A549 (cell line): ENCODE data around the gene ALDH1L1. TPM values are rescaled to one million over a fixed set of nuclear protein-coding genes. Genes with fewer than 3 reads are reported as not detected.

Source experiments
- ATAC-seq, 2 experiments: fragments of 200-7000 bp in 1 of 2; fragments of >200 bp in 1 of 2; cut with Nextera tagmentation in 1 of 2; cut with Tn5 transposase in 1 of 2; 3 replicates each; pipeline versions ENCODE4 v1.8.0 to v1.9.1; 2018 to 2020; ENCODE audit warnings: mild to moderate bottlenecking in 1 of 2, moderate library complexity in 1 of 2
- CTCF ChIA-PET: fragments of 300-600 bp; sonication (Branson Sonifier 250); formaldehyde crosslinking; extraction: SDS; loops from one replicate; lab custom pipeline; 2021; ENCODE audit warnings: antibody characterized with exemption, inconsistent platforms; lab: Yijun Ruan, JAX
- POLR2A ChIA-PET: fragments of 350-600 bp; formaldehyde crosslinking; extraction: SDS; loops from one replicate; lab custom pipeline; 2021; ENCODE audit warnings: antibody characterized with exemption, inconsistent platforms; lab: Yijun Ruan, JAX
- DNase-seq, 2 experiments: peaks; one replicate each; pipeline versions ENCODE4 v3.0.0 to v3.0.0-alpha.2; 2011 to 2016; ENCODE audit warnings: low read depth in 1 of 2, low spot score in 1 of 2
- FAIRE-seq: peaks from 2 replicates; lab custom pipeline; 2011; peaks lifted over from hg19 to GRCh38; lab: Jason Lieb, UNC
- H3K27ac ChIP-seq, 2 experiments: fragments of >200 bp; sonication (Bioruptor Twin); formaldehyde crosslinking; 3 replicates each; pipeline ENCODE4 v1.5.1; 2016 to 2017
- H3K4me1 ChIP-seq: fragments of >200 bp; sonication (Bioruptor Twin); formaldehyde crosslinking; 3 replicates; pipeline ENCODE4 v1.6.1; 2016
- H3K4me2 ChIP-seq: fragments of >200 bp; sonication (Bioruptor Twin); formaldehyde crosslinking; 3 replicates; pipeline ENCODE4 v1.6.1; 2016
- H3K4me3 ChIP-seq: fragments of >200 bp; sonication (Bioruptor Twin); formaldehyde crosslinking; 3 replicates; pipeline ENCODE4 v1.5.1; 2016
- H3K9me3 ChIP-seq: fragments of >200 bp; sonication (Bioruptor Twin); formaldehyde crosslinking; 3 replicates; pipeline ENCODE4 v1.6.1; 2016
- CBX2 ChIP-seq: fragments of 200-600 bp; sonication (generic); IDR thresholded peaks from 2 replicates; pipeline ENCODE4 v1.6.1; 2016; ENCODE audit warnings: low read depth, mild to moderate bottlenecking, borderline replicate concordance
- EP300 ChIP-seq, 2 experiments: fragments of >200 bp; sonication (Bioruptor Twin); formaldehyde crosslinking; IDR thresholded peaks; 2 replicates in 1 of 2; 3 replicates in 1 of 2; pipeline ENCODE4 v1.6.1; 2016 to 2017
- GATA3 ChIP-seq: IDR thresholded peaks from 2 replicates; pipeline ENCODE4 v1.6.1; 2012; ENCODE audit warnings: borderline replicate concordance
- HDAC2 ChIP-seq: fragments of 200-600 bp; sonication (generic); IDR thresholded peaks from 2 replicates; pipeline ENCODE4 v1.6.1; 2016
- HEYL ChIP-seq: fragments of 250-450 bp; sonication (Bioruptor Pico); IDR thresholded peaks from 2 replicates; pipeline ENCODE4 v1.8.0; 2021; ENCODE audit warnings: mild to moderate bottlenecking, moderate library complexity
- HOXB13 ChIP-seq: fragments of 250-450 bp; sonication (Bioruptor Pico); IDR thresholded peaks from 2 replicates; pipeline ENCODE4 v1.5.0; 2020; ENCODE audit warnings: low read depth, mild to moderate bottlenecking, moderate library complexity
- JUN ChIP-seq, 2 experiments: fragments of >200 bp; sonication (Bioruptor Twin); formaldehyde crosslinking; IDR thresholded peaks; 2 replicates in 1 of 2; 3 replicates in 1 of 2; pipeline ENCODE4 v1.6.1; 2016 to 2017
- MYC ChIP-seq: IDR thresholded peaks from 2 replicates; pipeline ENCODE4 v1.6.1; 2012; ENCODE audit warnings: mild to moderate bottlenecking, inconsistent platforms, low read length, improper control_type of control experiment, borderline replicate concordance
- POLR2A ChIP-seq: IDR thresholded peaks from 2 replicates; pipeline ENCODE4 v1.6.1; 2012; ENCODE audit warnings: mild to moderate bottlenecking, low read length
- POLR2AphosphoS2 ChIP-seq: conservative IDR thresholded peaks from 2 replicates; pipeline ENCODE4 v1.6.1; 2012; ENCODE audit warnings: low read length, improper control_type of control experiment, inconsistent platforms
- RCOR1 ChIP-seq: fragments of 150-350 bp; IDR thresholded peaks from 2 replicates; pipeline ENCODE4 v1.6.1; 2014; ENCODE audit warnings: antibody characterized with exemption, low read length, low read depth
- RFX5 ChIP-seq: fragments of 450-650 bp; IDR thresholded peaks from 2 replicates; pipeline ENCODE4 v1.7.1; 2014; ENCODE audit warnings: antibody characterized with exemption, mild to moderate bottlenecking, moderate library complexity
- RNF2 ChIP-seq: fragments of 200-600 bp; sonication (generic); IDR thresholded peaks from 2 replicates; pipeline ENCODE4 v1.6.1; 2016; ENCODE audit warnings: low read depth, mild to moderate bottlenecking, antibody characterized with exemption, moderate library complexity, borderline replicate concordance
- USF2 ChIP-seq: fragments of 450-650 bp; IDR thresholded peaks from 2 replicates; pipeline ENCODE4 v1.6.1; 2014; ENCODE audit warnings: antibody characterized with exemption
- ZC3H11A ChIP-seq: fragments of 450-650 bp; IDR thresholded peaks from 2 replicates; pipeline ENCODE4 v1.6.1; 2014; ENCODE audit warnings: antibody characterized with exemption, mild to moderate bottlenecking
- ZSCAN20 ChIP-seq: fragments of 250-450 bp; sonication (Bioruptor Pico); IDR thresholded peaks from 2 replicates; pipeline ENCODE4 v1.8.0; 2022; ENCODE audit warnings: mild to moderate bottlenecking, moderate library complexity
- WGBS: methylation state at CpG from one replicate; pipeline ENCODE4 v1.1.6; 2017; ENCODE audit errors: missing lambda C conversion rate; 5-methylcytosine and 5-hydroxymethylcytosine counted together
- polyA plus RNA-seq, 4 experiments: library from polyadenylated mRNA; depleted of rRNA in 3 of 4; stranded (reverse); fragments of >200 nt; fragmentation: RNase III in 1 of 4; extraction: RNeasy Plus Mini Kit Qiagen cat#74134 plus additional on column Dnase treatment in 1 of 4; gene quantifications; 2 replicates in 3 of 4; 3 replicates in 1 of 4; pipeline ENCODE4 v1.2.3, GENCODE V29; 2011 to 2017
- TF ChIP-seq, protein P1 (sequence below): IDR thresholded peaks from 2 replicates; pipeline ENCODE4 v1.6.1; 2012
- TF ChIP-seq, protein P2 (sequence below): fragments of 200-600 bp; sonication (generic); IDR thresholded peaks from 2 replicates; pipeline ENCODE4 v1.6.1; 2016; ENCODE audit warnings: antibody characterized with exemption, mild to moderate bottlenecking, moderate library complexity
- TF ChIP-seq, protein P3 (sequence below): fragments of >200 bp; sonication (Bioruptor Twin); formaldehyde crosslinking; IDR thresholded peaks from 3 replicates; pipeline ENCODE4 v1.6.1; 2016
- TF ChIP-seq, protein P4 (sequence below): fragments of >200 bp; sonication (Bioruptor Twin); formaldehyde crosslinking; IDR thresholded peaks from 3 replicates; pipeline ENCODE4 v1.5.1; 2016

Gene ALDH1L1
- polyA plus RNA-seq, 2 of the 4 experiments (the other 2 are of a cell fraction) = 0.14 to 0.18 TPM

GRCh38 chr3:126098391-126098858 is 82.0 kb downstream of the ALDH1L1 start:
- H3K4me3 ChIP-seq = no peak overlapping the region
- no peak overlapping the region for H3K4me2 ChIP-seq
- DNase-seq = no peak
- ChIA-PET POLR2A (no interaction called here), CTCF (interaction anchor here (0.6 to 1.2 kb wide), 3 partner anchors 9 to 36 kb away, joined by 3 read pairs; no protein-coding TSS in a partner anchor)
- no peak overlapping the region for H3K27ac ChIP-seq
- H3K9me3 ChIP-seq = no peaks in the 10 kb centered on the region
- H3K4me1 ChIP-seq = no peaks in the 10 kb centered on the region
- TF ChIP-seq HDAC2 (no peak), ZSCAN20 (CRISPR knock-in tag) (no peak), MYC (no peak), RNF2 (no peak), HEYL (CRISPR knock-in tag) (no peak), POLR2A (no peak), ZC3H11A (no peak), GATA3 (no peak), CBX2 (no peak), RFX5 (no peak), HOXB13 (CRISPR knock-in tag) (no peak), USF2 (no peak), POLR2AphosphoS2 (no peak), EP300 (IDR thresholded peaks at IDR 0.05) (no peak), JUN (IDR thresholded peaks at IDR 0.05) (no peak), RCOR1 (no peak)
- TF ChIP-seq, protein P1, sequence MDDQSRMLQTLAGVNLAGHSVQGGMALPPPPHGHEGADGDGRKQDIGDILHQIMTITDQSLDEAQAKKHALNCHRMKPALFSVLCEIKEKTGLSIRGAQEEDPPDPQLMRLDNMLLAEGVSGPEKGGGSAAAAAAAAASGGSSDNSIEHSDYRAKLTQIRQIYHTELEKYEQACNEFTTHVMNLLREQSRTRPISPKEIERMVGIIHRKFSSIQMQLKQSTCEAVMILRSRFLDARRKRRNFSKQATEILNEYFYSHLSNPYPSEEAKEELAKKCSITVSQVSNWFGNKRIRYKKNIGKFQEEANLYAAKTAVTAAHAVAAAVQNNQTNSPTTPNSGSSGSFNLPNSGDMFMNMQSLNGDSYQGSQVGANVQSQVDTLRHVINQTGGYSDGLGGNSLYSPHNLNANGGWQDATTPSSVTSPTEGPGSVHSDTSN = no peak
- TF ChIP-seq, protein P2, sequence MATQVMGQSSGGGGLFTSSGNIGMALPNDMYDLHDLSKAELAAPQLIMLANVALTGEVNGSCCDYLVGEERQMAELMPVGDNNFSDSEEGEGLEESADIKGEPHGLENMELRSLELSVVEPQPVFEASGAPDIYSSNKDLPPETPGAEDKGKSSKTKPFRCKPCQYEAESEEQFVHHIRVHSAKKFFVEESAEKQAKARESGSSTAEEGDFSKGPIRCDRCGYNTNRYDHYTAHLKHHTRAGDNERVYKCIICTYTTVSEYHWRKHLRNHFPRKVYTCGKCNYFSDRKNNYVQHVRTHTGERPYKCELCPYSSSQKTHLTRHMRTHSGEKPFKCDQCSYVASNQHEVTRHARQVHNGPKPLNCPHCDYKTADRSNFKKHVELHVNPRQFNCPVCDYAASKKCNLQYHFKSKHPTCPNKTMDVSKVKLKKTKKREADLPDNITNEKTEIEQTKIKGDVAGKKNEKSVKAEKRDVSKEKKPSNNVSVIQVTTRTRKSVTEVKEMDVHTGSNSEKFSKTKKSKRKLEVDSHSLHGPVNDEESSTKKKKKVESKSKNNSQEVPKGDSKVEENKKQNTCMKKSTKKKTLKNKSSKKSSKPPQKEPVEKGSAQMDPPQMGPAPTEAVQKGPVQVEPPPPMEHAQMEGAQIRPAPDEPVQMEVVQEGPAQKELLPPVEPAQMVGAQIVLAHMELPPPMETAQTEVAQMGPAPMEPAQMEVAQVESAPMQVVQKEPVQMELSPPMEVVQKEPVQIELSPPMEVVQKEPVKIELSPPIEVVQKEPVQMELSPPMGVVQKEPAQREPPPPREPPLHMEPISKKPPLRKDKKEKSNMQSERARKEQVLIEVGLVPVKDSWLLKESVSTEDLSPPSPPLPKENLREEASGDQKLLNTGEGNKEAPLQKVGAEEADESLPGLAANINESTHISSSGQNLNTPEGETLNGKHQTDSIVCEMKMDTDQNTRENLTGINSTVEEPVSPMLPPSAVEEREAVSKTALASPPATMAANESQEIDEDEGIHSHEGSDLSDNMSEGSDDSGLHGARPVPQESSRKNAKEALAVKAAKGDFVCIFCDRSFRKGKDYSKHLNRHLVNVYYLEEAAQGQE = no peak
- TF ChIP-seq, protein P3, sequence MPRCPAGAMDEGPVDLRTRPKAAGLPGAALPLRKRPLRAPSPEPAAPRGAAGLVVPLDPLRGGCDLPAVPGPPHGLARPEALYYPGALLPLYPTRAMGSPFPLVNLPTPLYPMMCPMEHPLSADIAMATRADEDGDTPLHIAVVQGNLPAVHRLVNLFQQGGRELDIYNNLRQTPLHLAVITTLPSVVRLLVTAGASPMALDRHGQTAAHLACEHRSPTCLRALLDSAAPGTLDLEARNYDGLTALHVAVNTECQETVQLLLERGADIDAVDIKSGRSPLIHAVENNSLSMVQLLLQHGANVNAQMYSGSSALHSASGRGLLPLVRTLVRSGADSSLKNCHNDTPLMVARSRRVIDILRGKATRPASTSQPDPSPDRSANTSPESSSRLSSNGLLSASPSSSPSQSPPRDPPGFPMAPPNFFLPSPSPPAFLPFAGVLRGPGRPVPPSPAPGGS = no peak
- TF ChIP-seq, protein P4, sequence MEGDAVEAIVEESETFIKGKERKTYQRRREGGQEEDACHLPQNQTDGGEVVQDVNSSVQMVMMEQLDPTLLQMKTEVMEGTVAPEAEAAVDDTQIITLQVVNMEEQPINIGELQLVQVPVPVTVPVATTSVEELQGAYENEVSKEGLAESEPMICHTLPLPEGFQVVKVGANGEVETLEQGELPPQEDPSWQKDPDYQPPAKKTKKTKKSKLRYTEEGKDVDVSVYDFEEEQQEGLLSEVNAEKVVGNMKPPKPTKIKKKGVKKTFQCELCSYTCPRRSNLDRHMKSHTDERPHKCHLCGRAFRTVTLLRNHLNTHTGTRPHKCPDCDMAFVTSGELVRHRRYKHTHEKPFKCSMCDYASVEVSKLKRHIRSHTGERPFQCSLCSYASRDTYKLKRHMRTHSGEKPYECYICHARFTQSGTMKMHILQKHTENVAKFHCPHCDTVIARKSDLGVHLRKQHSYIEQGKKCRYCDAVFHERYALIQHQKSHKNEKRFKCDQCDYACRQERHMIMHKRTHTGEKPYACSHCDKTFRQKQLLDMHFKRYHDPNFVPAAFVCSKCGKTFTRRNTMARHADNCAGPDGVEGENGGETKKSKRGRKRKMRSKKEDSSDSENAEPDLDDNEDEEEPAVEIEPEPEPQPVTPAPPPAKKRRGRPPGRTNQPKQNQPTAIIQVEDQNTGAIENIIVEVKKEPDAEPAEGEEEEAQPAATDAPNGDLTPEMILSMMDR = no peak
- TF ChIP-seq, all 56 proteins: peak for 0
- ATAC-seq = no peak
- FAIRE-seq = no peak
- WGBS = 48% methylated on average over 2 of the region's 2 CpGs
